ENCODE data around the gene TLL2. TPM values are rescaled to one million over a fixed set of nuclear protein-coding genes. Genes with fewer than 3 reads are reported as not detected.
A peak's percentile ranks its signal among the peaks of the same experiment; 100 is the strongest.

TLL2 gene
- total RNA-seq, 1 donor from 2014 or later = 1.9 TPM

DNA sequence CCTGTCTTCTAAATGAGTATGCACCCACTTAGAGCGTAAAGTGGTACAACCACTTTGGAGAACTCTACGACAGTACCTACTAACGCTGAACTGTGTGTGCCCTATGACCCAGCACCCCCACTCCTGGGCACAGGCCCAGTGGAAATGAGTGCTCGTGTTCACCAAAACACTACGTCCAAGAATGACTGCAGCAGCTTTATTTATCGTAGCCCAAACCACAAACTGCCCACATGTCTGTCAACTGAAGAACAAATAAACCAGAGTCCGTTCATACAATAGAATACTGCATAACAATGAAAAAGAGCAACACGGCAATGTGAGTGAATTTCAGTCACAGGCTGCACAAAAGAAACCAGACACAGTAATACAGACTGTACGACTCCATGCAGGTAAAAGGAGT lies 35.4 kb downstream of the TLL2 start:
- H3K27me3 Mint-ChIP-seq (ENCODE audit: low read depth) = peaks cover 13% of the 10 kb centered on the region
- DNase-seq (ENCODE audit: low spot score) = no peak

DNA sequence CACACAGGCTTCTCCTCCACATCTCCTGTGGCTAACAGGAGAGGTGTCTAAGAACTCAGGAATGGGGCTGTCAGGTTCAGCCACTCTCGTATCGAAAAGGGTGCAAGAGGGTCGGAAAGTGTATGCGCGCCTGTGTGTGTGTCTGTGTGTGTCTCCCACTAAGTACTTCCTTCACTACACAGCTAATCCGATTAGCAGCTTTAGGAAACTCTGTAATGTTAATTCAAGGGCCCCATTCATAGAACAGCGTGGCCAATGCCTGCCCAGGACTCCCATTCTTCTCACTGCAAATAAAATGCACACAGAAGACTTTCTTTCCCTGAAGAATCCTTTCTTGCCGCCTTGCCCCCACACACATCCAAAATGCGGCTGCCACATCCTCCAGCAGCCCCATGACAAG lies 39.9 kb downstream of the TLL2 start:
- no peak overlapping the region for H3K27ac Mint-ChIP-seq (ENCODE audit: unreplicated experiment)

More for the DNA sequence above, 35.4 kb downstream of the TLL2 start:
- TF ChIP-seq, protein P1, sequence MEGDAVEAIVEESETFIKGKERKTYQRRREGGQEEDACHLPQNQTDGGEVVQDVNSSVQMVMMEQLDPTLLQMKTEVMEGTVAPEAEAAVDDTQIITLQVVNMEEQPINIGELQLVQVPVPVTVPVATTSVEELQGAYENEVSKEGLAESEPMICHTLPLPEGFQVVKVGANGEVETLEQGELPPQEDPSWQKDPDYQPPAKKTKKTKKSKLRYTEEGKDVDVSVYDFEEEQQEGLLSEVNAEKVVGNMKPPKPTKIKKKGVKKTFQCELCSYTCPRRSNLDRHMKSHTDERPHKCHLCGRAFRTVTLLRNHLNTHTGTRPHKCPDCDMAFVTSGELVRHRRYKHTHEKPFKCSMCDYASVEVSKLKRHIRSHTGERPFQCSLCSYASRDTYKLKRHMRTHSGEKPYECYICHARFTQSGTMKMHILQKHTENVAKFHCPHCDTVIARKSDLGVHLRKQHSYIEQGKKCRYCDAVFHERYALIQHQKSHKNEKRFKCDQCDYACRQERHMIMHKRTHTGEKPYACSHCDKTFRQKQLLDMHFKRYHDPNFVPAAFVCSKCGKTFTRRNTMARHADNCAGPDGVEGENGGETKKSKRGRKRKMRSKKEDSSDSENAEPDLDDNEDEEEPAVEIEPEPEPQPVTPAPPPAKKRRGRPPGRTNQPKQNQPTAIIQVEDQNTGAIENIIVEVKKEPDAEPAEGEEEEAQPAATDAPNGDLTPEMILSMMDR (IDR thresholded peaks at IDR 0.05) = no peak
- Mint-ChIP-seq H3K4me1 (ENCODE audit: low read depth) (no peaks in the 10 kb centered on the region), H3K36me3 (ENCODE audit: low read depth) (peaks cover 5% of the 10 kb centered on the region), H3K9me3 (ENCODE audit: low read depth) (peaks cover 3% of the 10 kb centered on the region), H3K27ac (ENCODE audit: unreplicated experiment) (no peak overlapping the region), H3K4me3 (ENCODE audit: unreplicated experiment) (no peak overlapping the region)

DNA sequence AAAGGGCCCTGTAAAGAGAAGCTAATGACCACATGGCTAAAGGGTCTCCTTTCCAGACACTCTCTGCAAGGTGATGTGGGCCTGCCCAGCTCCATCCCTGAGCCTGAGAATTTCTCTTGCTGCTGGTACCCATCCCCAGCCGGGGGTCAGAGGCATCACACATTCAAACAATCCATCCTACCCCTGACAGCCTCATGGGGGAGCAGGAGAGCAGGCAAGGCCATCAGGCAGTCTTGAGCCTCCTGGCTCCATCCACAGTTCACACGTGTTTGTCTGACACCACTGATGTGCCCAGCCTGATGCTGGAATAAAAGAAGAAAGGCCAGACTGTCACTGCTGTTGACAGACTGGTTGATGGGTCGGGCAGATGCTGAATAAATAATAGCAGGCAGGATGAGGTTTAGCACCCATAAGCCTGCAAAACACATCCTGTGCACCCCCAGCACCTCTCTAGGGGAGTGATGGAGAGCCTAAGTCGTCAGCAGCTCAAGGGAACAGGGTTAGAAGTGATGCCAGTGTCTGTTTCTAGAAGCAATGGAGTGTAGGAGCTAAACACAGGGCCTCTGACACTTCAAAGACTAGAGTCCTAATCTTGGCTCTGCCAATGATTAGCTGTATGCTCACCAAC lies 43.5 kb downstream of the TLL2 start:
- DNase-seq (ENCODE audit: low spot score) = no peak
- H3K4me1 Mint-ChIP-seq (ENCODE audit: low read depth) = no peaks in the 10 kb centered on the region
- H3K9me3 Mint-ChIP-seq (ENCODE audit: low read depth) = peaks cover 3% of the 10 kb centered on the region
- peaks cover 3% of the 10 kb centered on the region for H3K36me3 Mint-ChIP-seq (ENCODE audit: low read depth)
- H3K27me3 Mint-ChIP-seq (ENCODE audit: low read depth) = peaks cover 18% of the 10 kb centered on the region
- TF ChIP-seq, protein P1 (IDR thresholded peaks at IDR 0.05) = peak; percentile 69
- no peak overlapping the region for H3K4me3 Mint-ChIP-seq (ENCODE audit: unreplicated experiment)
- no peak overlapping the region for H3K27ac Mint-ChIP-seq (ENCODE audit: unreplicated experiment)

More for the DNA sequence above, 39.9 kb downstream of the TLL2 start:
- Mint-ChIP-seq H3K4me1 (ENCODE audit: low read depth) (no peaks in the 10 kb centered on the region), H3K27me3 (ENCODE audit: low read depth) (peaks cover 11% of the 10 kb centered on the region), H3K4me3 (ENCODE audit: unreplicated experiment) (no peak overlapping the region), H3K9me3 (ENCODE audit: low read depth) (peaks cover 3% of the 10 kb centered on the region), H3K36me3 (ENCODE audit: low read depth) (peaks cover 3% of the 10 kb centered on the region)
- TF ChIP-seq, protein P1 (IDR thresholded peaks at IDR 0.05) = no peak
- DNase-seq (ENCODE audit: low spot score) = no peak

DNA sequence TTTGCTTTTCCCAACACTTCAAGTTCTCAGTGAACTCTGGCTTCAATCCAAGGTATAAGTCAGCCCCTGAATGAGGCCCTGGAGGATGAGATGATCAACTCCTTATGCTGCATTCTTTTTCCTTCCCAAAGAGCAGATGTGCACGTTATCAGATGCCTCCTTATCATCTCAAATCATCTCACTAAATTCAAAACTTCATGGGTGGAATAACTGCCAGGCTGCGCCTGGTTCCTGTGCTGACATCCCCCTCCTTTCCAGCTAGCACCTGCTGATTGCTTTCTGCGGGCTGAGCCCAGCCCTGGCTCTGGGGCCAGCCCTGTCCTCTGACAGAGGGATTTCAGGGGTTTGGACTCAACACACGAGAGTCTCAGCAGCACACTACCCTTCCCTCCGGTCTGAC lies 44.9 kb downstream of the TLL2 start:
- TF ChIP-seq, protein P1 (IDR thresholded peaks at IDR 0.05) = no peak
- H3K36me3 Mint-ChIP-seq (ENCODE audit: low read depth) = no peaks in the 10 kb centered on the region
- H3K4me1 Mint-ChIP-seq (ENCODE audit: low read depth) = no peaks in the 10 kb centered on the region
- DNase-seq (ENCODE audit: low spot score) = no peak
- peaks cover 15% of the 10 kb centered on the region for H3K27me3 Mint-ChIP-seq (ENCODE audit: low read depth)
- H3K27ac Mint-ChIP-seq (ENCODE audit: unreplicated experiment) = no peak overlapping the region
- H3K4me3 Mint-ChIP-seq (ENCODE audit: unreplicated experiment) = no peak overlapping the region
- no peaks in the 10 kb centered on the region for H3K9me3 Mint-ChIP-seq (ENCODE audit: low read depth)

DNA sequence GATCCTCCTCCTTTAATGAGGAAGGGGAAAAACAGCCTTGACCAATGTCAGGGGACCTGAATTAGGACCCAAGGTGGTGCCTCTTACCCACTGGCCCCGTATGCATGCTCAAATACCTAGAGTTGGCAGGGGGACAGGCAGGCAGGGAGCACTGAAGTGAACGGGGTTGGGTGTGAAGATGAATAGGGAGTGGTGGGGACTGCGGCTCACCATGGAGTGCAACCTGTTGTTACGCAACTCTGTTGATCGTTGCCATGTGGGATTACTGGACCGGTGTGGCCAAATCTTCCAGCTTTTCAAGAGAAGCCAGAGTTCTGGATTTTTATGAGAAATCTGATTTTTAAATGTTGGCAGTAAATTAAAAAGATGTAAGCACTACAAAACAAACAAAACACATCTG lies 48.1 kb downstream of the TLL2 start:
- peaks cover 17% of the 10 kb centered on the region for H3K27me3 Mint-ChIP-seq (ENCODE audit: low read depth)
- no peaks in the 10 kb centered on the region for H3K4me1 Mint-ChIP-seq (ENCODE audit: low read depth)
- TF ChIP-seq, protein P1 (IDR thresholded peaks at IDR 0.05) = no peak
- no peak for DNase-seq (ENCODE audit: low spot score)
- H3K4me3 Mint-ChIP-seq (ENCODE audit: unreplicated experiment) = no peak overlapping the region
- H3K36me3 Mint-ChIP-seq (ENCODE audit: low read depth) = peaks cover 5% of the 10 kb centered on the region
- H3K27ac Mint-ChIP-seq (ENCODE audit: unreplicated experiment) = no peak overlapping the region
- H3K9me3 Mint-ChIP-seq (ENCODE audit: low read depth) = peaks cover 9% of the 10 kb centered on the region
